HG03280 (cell line): ENCODE data around the gene KCNK4.
"Not testable (repeated sequence)": the region's sequence is repeated elsewhere in the genome, so short reads cannot be mapped to it uniquely, and the experiment has no call there.

Source experiments
- ATAC-seq: cut with Tn5 transposase; IDR thresholded peaks from one replicate; pipeline ENCODE4 v1.9.1; 2021; ENCODE audit warnings: mild to moderate bottlenecking, moderate library complexity; ENCODE audit not compliant: unreplicated experiment

KCNK4 gene

GRCh38 chr11:64305691-64306562 lies 14.8 kb downstream of the KCNK4 start:
- peak; percentile 28 for ATAC-seq

- ATAC-seq, result no peak
Observed at GRCh38 chr11:64306563-64306875, 15.4 kb downstream of the KCNK4 start.

- no peak for ATAC-seq
Observed at GRCh38 chr11:64306876-64307622, 15.9 kb downstream of the KCNK4 start.

- not testable (repeated sequence) for ATAC-seq
Observed at GRCh38 chr11:64307795-64308194, 16.7 kb downstream of the KCNK4 start.

GRCh38 chr11:64312947-64313346 lies 21.8 kb downstream of the KCNK4 start:
- no peak for ATAC-seq

- ATAC-seq, result no peak
Observed at GRCh38 chr11:64313491-64314145, 22.5 kb downstream of the KCNK4 start.

- no peak for ATAC-seq
Observed at GRCh38 chr11:64314146-64314804, 23.2 kb downstream of the KCNK4 start.

- no peak for ATAC-seq
Observed at GRCh38 chr11:64314805-64315561, 23.9 kb downstream of the KCNK4 start.

- not testable (repeated sequence) for ATAC-seq
Observed at GRCh38 chr11:64315667-64316526, 24.8 kb downstream of the KCNK4 start.

- ATAC-seq, result no peak
Observed at GRCh38 chr11:64316672-64317324, 25.7 kb downstream of the KCNK4 start.

GRCh38 chr11:64317325-64317960 lies 26.3 kb downstream of the KCNK4 start, which contains the start of gene TRMT112:
Gene TRMT112 (minus strand): TSS chr11:64317559. CDS start chr11:64317526, 33 bp downstream.
- ATAC-seq, result peak; percentile 59

GRCh38 chr11:64317961-64318765 lies 27.1 kb downstream of the KCNK4 start, which contains the start of gene PRDX5:
Gene PRDX5 (plus strand): TSS chr11:64318121. CDS start chr11:64318216, 95 bp downstream.
- peak; percentile 82 for ATAC-seq

- no peak for ATAC-seq
Observed at GRCh38 chr11:64318766-64319761, 28.0 kb downstream of the KCNK4 start.

- no peak for ATAC-seq
Observed at GRCh38 chr11:64320556-64320955, 29.5 kb downstream of the KCNK4 start.

- no peak for ATAC-seq
Observed at GRCh38 chr11:64321026-64321425, 29.9 kb downstream of the KCNK4 start.

GRCh38 chr11:64321533-64321932 lies 30.4 kb downstream of the KCNK4 start:
- no peak for ATAC-seq
